NT2/D1 (cell line): ENCODE measurements around the gene NT5DC1.

Source experiments
- SUZ12 ChIP-seq: IDR thresholded peaks from 2 replicates; pipeline ENCODE4 v1.6.1; 2011; ENCODE audit not compliant: insufficient read length, insufficient read depth; ENCODE audit errors: extremely low read depth
- YY1 ChIP-seq: IDR thresholded peaks from 2 replicates; pipeline ENCODE4 v1.6.1; 2011; ENCODE audit not compliant: insufficient read length, insufficient read depth
- ZNF274 ChIP-seq: IDR thresholded peaks from 2 replicates; pipeline ENCODE4 v1.6.1; 2011; ENCODE audit warnings: mild to moderate bottlenecking, low read depth, low read length

DNA sequence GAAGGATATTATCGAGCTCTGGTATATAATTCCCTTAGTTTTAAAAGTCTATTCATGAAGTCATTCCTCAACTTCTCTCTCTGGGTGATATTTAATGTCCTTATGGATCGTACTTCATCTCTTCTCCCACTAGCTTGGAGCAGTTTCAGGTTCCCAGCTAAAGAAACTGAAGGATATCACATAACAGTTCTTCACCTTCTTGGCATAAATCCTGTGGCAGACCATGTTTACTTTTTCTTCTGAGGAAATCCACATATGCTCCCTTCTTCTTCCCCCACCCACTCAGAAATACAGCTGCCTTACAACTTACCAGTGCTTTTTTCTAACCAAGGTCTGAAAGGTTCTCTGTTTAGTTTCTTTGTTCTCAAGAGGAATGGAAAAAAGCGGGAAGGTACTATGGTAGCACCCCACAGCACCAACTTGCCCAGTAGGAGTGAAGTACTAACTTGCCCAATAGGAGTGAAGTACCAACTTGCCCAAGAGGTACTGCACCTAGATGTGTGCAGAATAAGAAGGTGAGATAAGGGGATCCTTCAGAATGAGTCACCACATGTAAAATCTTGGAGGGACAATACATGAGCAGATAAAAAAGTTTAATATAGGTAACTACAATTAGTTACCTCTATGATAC lies 100.1 kb downstream of the NT5DC1 start:
- TF ChIP-seq YY1 (no peak), SUZ12 (no peak), ZNF274 (no peak)
